Psoas muscle (tissue), 8 donors: ENCODE data around the gene DHRS13. TPM values are rescaled to one million over a fixed set of nuclear protein-coding genes. Genes with fewer than 3 reads are reported as not detected.
A peak's percentile ranks its signal among the peaks of the same experiment; 100 is the strongest.

Source experiments
- ATAC-seq, 4 donors: fragments of 200-7000 bp; cut with Tn5 transposase; one replicate each; pipeline ENCODE4 v1.9.1; 2020; ENCODE audit warnings: moderate library complexity in 3 of 4, mild to moderate bottlenecking in 2 of 4
- DNase-seq, 2 donors: peaks; one replicate each; pipeline ENCODE4 v3.0.0-alpha.2; 2020
- H3K27ac ChIP-seq: fragments of 200-600 bp; one replicate; pipeline ENCODE4 v1.8.0; 2022
- H3K27me3 ChIP-seq, 3 donors: fragments of 200-600 bp in 1 of 3; one replicate each; pipeline versions ENCODE4 v1.6.1 to v1.8.0; 2013 to 2022; ENCODE audit warnings: low read length in 2 of 3, mild to moderate bottlenecking in 2 of 3, moderate library complexity in 1 of 3; ENCODE audit not compliant: insufficient read depth in 3 of 3
- H3K36me3 ChIP-seq, 2 donors: fragments of 200-600 bp in 1 of 2; one replicate each; pipeline versions ENCODE4 v1.6.1 to v1.8.0; 2013 to 2022; ENCODE audit warnings: low read depth in 1 of 2, mild to moderate bottlenecking in 1 of 2, moderate library complexity in 1 of 2; ENCODE audit not compliant: insufficient read depth in 1 of 2
- H3K4me1 ChIP-seq: fragments of 200-600 bp; one replicate; pipeline ENCODE4 v1.8.0; 2022
- H3K4me3 ChIP-seq: fragments of 200-600 bp; one replicate; pipeline ENCODE4 v1.8.0; 2022; ENCODE audit warnings: mild to moderate bottlenecking
- H3K9me3 ChIP-seq: fragments of 200-600 bp; one replicate; pipeline ENCODE4 v1.8.0; 2022
- WGBS, 3 donors: extraction: QIAGEN DNeasy Blood & Tissue Kit; methylation state at CpG; one replicate each; pipeline versions ENCODE4 v1.1.6 to v1.1.7; 2013; 5-methylcytosine and 5-hydroxymethylcytosine counted together
- intact Hi-C, 2 donors: fragments of 100-400 bp; cut with DNase I; formaldehyde crosslinking; loops; one replicate each; pipeline versions ENCODE4 v1.11.0 to v1.14.2; 2022
- polyA plus RNA-seq, 3 donors: library from polyadenylated mRNA; stranded (reverse); fragments of 200-250 nt; gene quantifications; one replicate each; pipeline ENCODE4 v1.2.3, GENCODE V29; 2013
- total RNA-seq, 4 donors: library from RNA; stranded (reverse); fragmentation: NEBNext Ultra II Directional in 2 of 4; extraction: Animal tissue kit (Norgen Biotek cat#: 25700) in 2 of 4; gene quantifications; one replicate each; pipeline versions ENCODE4 v1.2.1 to v1.2.4, GENCODE V29; 2021 to 2023
- TF ChIP-seq, protein P1 (sequence below): fragments of 200-600 bp; IDR thresholded peaks from one replicate; pipeline ENCODE4 v1.8.0; 2022; ENCODE audit warnings: antibody characterized with exemption
- donor health status: healthy with polysubstance abuse.
- donor health status: DM: no; HTN: no; CAD: no; lungs with moderate emphysema.
- donor health status: Bipolar disorder and iron deficiency.
- donor health status: healthy.
- donor health status: DM: yes; HTN: yes; CAD: no.
- donor health status: DM: no; HTN: no; CAD: no.
- donor health status: DM: no; HTN: no; CAD: no.
- donor health status: DM: yes; HTN: yes; CAD: no.

Gene DHRS13
- total and polyA plus RNA-seq, 7 donors: 0.48 to 2.7 (median 1.2) TPM

GRCh38 chr17:28867276-28867675 lies 35.6 kb downstream of the DHRS13 start:
- 82 to 86% (median 83%) methylated on average over 7 of the region's 7 CpGs for WGBS, 3 donors
- TF ChIP-seq, protein P1, sequence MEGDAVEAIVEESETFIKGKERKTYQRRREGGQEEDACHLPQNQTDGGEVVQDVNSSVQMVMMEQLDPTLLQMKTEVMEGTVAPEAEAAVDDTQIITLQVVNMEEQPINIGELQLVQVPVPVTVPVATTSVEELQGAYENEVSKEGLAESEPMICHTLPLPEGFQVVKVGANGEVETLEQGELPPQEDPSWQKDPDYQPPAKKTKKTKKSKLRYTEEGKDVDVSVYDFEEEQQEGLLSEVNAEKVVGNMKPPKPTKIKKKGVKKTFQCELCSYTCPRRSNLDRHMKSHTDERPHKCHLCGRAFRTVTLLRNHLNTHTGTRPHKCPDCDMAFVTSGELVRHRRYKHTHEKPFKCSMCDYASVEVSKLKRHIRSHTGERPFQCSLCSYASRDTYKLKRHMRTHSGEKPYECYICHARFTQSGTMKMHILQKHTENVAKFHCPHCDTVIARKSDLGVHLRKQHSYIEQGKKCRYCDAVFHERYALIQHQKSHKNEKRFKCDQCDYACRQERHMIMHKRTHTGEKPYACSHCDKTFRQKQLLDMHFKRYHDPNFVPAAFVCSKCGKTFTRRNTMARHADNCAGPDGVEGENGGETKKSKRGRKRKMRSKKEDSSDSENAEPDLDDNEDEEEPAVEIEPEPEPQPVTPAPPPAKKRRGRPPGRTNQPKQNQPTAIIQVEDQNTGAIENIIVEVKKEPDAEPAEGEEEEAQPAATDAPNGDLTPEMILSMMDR: no peak
- intact Hi-C loops: no loop called here
- Histone ChIP-seq H3K27me3 (no peaks in the 10 kb centered on the region), H3K27ac (no peak overlapping the region), H3K9me3 (no peaks in the 10 kb centered on the region), H3K4me3 (no peak overlapping the region), H3K36me3 (no peaks in the 10 kb centered on the region), H3K4me1 (no peaks in the 10 kb centered on the region)
- DNase-seq (no peak), ATAC-seq (no peak)

GRCh38 chr17:28865946-28866752 lies 36.7 kb downstream of the DHRS13 start:
- intact Hi-C loops: no loop called here

DNA sequence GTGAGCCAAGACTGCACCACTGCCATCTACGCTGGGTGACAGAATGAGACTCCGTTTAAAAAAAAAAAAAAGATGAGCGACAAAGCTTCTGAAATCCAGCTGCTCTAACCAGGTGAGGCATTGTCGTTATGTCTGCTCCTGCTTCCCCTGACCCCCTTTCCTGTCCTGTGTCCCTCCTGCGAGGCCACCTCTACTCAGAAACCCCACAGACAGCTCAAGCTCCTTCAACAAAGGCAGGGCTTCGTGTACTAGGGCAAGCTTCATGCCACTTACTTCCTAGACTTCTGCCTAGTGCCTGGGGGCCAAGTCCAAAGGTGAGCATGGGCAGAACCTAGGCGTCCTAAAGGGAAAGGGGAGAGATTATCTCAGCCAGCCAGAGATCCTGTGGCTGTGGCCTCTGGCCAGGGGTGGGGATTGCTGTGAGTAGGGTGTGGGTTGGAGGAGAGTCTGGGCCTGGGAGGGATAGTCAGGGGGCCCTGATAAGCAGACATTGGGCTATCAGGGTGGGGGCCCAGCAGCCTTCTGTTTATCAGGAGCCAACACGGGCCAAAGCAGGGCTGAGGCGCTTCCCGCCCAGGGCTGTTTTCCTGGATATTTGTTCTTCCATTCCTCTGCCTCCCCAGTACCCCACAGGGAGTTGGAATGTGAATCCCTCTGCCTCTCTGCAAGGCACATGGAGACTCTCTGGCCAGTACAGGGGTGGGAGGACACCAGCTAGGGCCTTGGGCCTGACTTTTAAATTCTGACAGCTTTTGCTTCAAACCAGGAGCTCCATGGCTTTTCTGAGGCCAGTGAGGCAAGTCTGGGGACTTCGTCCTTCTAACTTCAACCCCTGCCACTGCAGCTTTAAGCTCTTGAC lies 37.7 kb downstream of the DHRS13 start:
- TF ChIP-seq, protein P1: no peak
- DNase-seq (no peak), ATAC-seq (no peak)
- Histone ChIP-seq H3K4me1 (no peaks in the 10 kb centered on the region), H3K4me3 (no peak overlapping the region), H3K27me3 (no peaks in the 10 kb centered on the region), H3K9me3 (no peaks in the 10 kb centered on the region), H3K27ac (no peak overlapping the region), H3K36me3 (peaks cover 0 to 15% of the 10 kb centered on the region in 2 donors)
- intact Hi-C loops: no loop called here
- WGBS, 3 donors: 79 to 84% (median 82%) methylated on average over 11 of the region's 11 CpGs

More at GRCh38 chr17:28865946-28866752, 36.7 kb downstream of the DHRS13 start:
- Histone ChIP-seq H3K27me3 (no peaks in the 10 kb centered on the region), H3K4me1 (no peaks in the 10 kb centered on the region), H3K9me3 (no peaks in the 10 kb centered on the region), H3K36me3 (peaks cover 0 to 6% of the 10 kb centered on the region in 2 donors), H3K4me3 (no peak overlapping the region), H3K27ac (no peak overlapping the region)
- ATAC-seq (no peak), DNase-seq (no peak)
- 84 to 89% (median 85%) methylated on average over 13 of the region's 13 CpGs for WGBS, 3 donors
- TF ChIP-seq, protein P1: no peak

DNA sequence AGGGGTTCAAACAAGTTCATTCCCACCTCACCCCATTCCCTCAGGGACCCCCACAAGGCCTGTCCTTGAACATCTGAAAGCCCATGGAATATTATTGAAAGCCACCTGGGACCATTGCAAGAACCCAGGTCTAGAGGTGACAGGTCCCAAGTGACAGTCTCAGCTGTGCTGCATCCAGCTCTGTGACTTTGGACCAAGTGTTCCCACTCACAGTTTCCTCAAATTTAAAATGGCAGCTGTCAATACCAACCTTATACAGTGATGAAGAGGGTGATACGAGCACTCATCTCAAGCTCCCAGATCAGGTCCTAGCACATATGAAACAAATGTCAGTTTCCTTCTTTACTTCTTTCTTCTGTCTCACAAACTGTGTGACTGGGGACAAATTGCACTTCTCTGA lies 38.9 kb downstream of the DHRS13 start:
- no peaks in the 10 kb centered on the region for H3K4me1 ChIP-seq
- peaks cover 0 to 28% of the 10 kb centered on the region in 2 donors for H3K36me3 ChIP-seq
- H3K27me3 ChIP-seq: no peaks in the 10 kb centered on the region
- intact Hi-C loops: no loop called here
- DNase-seq (peak in 1 of 2 donors; percentile 6), ATAC-seq (no peak)
- TF ChIP-seq, protein P1: no peak
- 90 to 93% (median 91%) methylated on average over 1 of the region's 1 CpG for WGBS, 3 donors
- no peak overlapping the region for H3K4me3 ChIP-seq
- no peaks in the 10 kb centered on the region for H3K9me3 ChIP-seq
- no peak overlapping the region for H3K27ac ChIP-seq
